ENCODE data around the gene FNIP2. TPM values are rescaled to one million over a fixed set of nuclear protein-coding genes. Genes with fewer than 3 reads are reported as not detected.

Gene FNIP2
- total RNA-seq, 1 donor from 2014 or later = 44.2 TPM

DNA sequence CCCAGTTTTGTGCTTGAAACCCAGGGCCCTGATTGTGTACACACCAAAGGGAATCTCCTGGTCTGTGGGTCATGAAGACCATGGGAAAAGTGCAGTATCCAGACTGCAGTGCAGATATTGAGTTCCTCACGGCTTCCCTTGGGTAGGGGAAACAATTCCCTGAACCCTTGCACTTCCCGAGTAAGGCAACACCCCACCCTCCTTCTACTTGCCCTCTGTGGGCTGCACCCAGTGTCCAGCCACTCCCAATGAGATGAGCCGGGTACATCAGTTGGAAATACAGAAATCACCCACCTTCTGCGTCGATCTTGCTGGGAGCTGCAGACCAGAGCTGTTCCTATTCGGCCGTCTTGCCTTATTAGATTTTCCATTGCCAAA is 134.2 kb downstream of the FNIP2 start:
- no peak overlapping the region for H3K4me3 ChIP-seq (ENCODE audit: low read depth, low read length)
- TF ChIP-seq, protein P1, sequence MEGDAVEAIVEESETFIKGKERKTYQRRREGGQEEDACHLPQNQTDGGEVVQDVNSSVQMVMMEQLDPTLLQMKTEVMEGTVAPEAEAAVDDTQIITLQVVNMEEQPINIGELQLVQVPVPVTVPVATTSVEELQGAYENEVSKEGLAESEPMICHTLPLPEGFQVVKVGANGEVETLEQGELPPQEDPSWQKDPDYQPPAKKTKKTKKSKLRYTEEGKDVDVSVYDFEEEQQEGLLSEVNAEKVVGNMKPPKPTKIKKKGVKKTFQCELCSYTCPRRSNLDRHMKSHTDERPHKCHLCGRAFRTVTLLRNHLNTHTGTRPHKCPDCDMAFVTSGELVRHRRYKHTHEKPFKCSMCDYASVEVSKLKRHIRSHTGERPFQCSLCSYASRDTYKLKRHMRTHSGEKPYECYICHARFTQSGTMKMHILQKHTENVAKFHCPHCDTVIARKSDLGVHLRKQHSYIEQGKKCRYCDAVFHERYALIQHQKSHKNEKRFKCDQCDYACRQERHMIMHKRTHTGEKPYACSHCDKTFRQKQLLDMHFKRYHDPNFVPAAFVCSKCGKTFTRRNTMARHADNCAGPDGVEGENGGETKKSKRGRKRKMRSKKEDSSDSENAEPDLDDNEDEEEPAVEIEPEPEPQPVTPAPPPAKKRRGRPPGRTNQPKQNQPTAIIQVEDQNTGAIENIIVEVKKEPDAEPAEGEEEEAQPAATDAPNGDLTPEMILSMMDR (IDR thresholded peaks at IDR 0.05; ENCODE audit: insufficient read depth, low read length, poor library complexity, severe bottlenecking) = no peak
- no peaks in the 10 kb centered on the region for H3K36me3 ChIP-seq (ENCODE audit: control insufficient read depth, insufficient read depth, low read length)
- H3K27me3 ChIP-seq (ENCODE audit: control insufficient read depth, insufficient read depth, low read length) = no peaks in the 10 kb centered on the region
- no peak for DNase-seq (ENCODE audit: low read depth)

DNA sequence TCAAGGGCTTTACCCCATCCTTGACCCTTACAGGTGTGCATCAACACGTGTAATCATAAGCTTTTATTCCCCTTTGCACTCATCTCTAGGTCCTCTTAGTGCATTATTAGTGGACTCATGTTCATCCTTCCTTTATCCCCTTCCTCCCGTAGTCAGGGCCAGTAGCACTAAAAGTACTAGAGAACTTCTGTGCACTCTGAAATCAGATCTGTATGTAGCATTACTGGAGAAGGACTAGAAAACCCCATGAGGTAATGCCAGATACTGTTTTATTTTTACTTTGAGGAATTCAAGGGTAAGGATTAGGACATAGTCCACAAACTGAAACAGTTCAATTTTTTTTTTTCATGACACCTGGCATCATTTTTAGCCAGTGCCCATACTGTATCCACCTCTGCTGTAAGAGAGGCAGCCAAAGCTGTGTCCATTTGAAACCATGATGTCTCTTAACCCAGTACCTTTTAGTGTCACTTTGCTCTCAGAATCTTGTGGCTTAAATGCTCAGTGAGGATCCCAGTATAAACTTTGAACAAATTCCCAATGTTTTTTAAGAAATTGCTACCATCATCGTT is 134.7 kb downstream of the FNIP2 start:
- TF ChIP-seq, protein P1 (IDR thresholded peaks at IDR 0.05; ENCODE audit: insufficient read depth, low read length, poor library complexity, severe bottlenecking) = no peak
- no peak for DNase-seq (ENCODE audit: low read depth)
- no peaks in the 10 kb centered on the region for H3K36me3 ChIP-seq (ENCODE audit: control insufficient read depth, insufficient read depth, low read length)
- no peak overlapping the region for H3K4me3 ChIP-seq (ENCODE audit: low read depth, low read length)
- H3K27me3 ChIP-seq (ENCODE audit: control insufficient read depth, insufficient read depth, low read length) = no peaks in the 10 kb centered on the region

DNA sequence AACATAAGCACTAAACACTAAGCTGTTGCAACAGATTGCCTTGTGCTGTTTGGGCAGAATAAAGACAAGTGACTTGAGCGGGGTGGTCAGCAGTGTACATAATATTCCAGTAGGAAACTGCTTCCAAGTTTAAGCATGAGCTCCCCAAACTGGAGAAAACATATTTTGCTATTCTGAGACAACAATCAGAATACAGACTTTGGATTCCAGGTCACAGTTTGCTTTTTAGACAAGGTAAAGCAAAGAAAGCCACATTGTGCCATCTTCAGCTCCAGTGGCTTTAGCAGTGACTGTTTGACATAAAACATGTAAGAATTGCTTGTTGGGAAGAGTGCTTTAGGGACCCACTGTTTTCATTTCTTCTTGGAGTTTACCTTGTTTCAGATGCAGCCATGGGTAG is 136.0 kb downstream of the FNIP2 start:
- TF ChIP-seq, protein P1 (IDR thresholded peaks at IDR 0.05; ENCODE audit: insufficient read depth, low read length, poor library complexity, severe bottlenecking) = no peak
- DNase-seq (ENCODE audit: low read depth) = no peak
- Histone ChIP-seq H3K27me3 (ENCODE audit: control insufficient read depth, insufficient read depth, low read length) (no peaks in the 10 kb centered on the region), H3K36me3 (ENCODE audit: control insufficient read depth, insufficient read depth, low read length) (no peaks in the 10 kb centered on the region), H3K4me3 (ENCODE audit: low read depth, low read length) (no peak overlapping the region)

DNA sequence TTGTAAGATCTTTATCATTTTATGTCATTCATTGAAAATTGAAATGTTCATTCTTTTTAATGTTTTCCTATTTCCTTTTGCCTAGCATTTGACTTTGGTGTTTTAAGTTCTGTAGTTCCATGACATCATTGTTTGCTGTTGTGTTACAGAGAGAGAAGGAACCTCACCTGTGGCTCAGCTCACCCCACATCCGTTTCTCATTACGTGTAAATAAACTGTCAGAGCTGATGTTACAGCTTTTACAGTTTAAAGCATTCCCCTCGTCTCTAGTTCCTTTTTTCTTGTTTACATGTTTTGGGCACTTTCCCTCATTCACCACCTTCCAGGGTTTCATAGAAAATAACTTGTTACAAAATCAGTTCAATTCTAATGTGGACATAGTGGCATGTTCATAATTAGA is 137.2 kb downstream of the FNIP2 start:
- no peaks in the 10 kb centered on the region for H3K27me3 ChIP-seq (ENCODE audit: control insufficient read depth, insufficient read depth, low read length)
- TF ChIP-seq, protein P1 (IDR thresholded peaks at IDR 0.05; ENCODE audit: insufficient read depth, low read length, poor library complexity, severe bottlenecking) = no peak
- H3K4me3 ChIP-seq (ENCODE audit: low read depth, low read length) = no peak overlapping the region
- no peaks in the 10 kb centered on the region for H3K36me3 ChIP-seq (ENCODE audit: control insufficient read depth, insufficient read depth, low read length)
- DNase-seq (ENCODE audit: low read depth) = no peak

GRCh38 chr4:158912390-158912789 is 143.6 kb downstream of the FNIP2 start:
- TF ChIP-seq, protein P1 (IDR thresholded peaks at IDR 0.05; ENCODE audit: insufficient read depth, low read length, poor library complexity, severe bottlenecking) = no peak
- DNase-seq (ENCODE audit: low read depth) = no peak
- Histone ChIP-seq H3K36me3 (ENCODE audit: control insufficient read depth, insufficient read depth, low read length) (no peaks in the 10 kb centered on the region), H3K4me3 (ENCODE audit: low read depth, low read length) (no peak overlapping the region), H3K27me3 (ENCODE audit: control insufficient read depth, insufficient read depth, low read length) (no peaks in the 10 kb centered on the region)

- TF ChIP-seq, protein P1 (IDR thresholded peaks at IDR 0.05; ENCODE audit: insufficient read depth, low read length, poor library complexity, severe bottlenecking) = no peak
- Histone ChIP-seq H3K27me3 (ENCODE audit: control insufficient read depth, insufficient read depth, low read length) (no peaks in the 10 kb centered on the region), H3K4me3 (ENCODE audit: low read depth, low read length) (no peak overlapping the region), H3K36me3 (ENCODE audit: control insufficient read depth, insufficient read depth, low read length) (no peaks in the 10 kb centered on the region)
- no peak for DNase-seq (ENCODE audit: low read depth)
Measured at GRCh38 chr4:158912806-158913205, 144.0 kb downstream of the FNIP2 start.
